ENCODE measurements around the gene NSD1.
"Not testable (repeated sequence)": the region's sequence is repeated elsewhere in the genome, so short reads cannot be mapped to it uniquely, and the experiment has no call there.

Gene NSD1

DNA sequence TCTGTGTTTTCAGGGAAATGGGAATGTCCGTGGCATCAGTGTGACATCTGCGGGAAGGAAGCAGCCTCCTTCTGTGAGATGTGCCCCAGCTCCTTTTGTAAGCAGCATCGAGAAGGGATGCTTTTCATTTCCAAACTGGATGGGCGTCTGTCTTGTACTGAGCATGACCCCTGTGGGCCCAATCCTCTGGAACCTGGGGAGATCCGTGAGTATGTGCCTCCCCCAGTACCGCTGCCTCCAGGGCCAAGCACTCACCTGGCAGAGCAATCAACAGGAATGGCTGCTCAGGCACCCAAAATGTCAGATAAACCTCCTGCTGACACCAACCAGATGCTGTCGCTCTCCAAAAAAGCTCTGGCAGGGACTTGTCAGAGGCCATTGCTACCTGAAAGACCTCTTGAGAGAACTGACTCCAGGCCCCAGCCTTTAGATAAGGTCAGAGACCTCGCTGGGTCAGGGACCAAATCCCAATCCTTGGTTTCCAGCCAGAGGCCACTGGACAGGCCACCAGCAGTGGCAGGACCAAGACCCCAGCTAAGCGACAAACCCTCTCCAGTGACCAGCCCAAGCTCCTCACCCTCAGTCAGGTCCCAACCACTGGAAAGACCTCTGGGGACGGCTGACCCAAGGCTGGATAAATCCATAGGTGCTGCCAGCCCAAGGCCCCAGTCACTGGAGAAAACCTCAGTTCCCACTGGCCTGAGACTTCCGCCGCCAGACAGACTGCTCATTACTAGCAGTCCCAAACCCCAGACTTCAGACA, 160.4 kb downstream of the NSD1 start:
- no peak for DNase-seq

DNA sequence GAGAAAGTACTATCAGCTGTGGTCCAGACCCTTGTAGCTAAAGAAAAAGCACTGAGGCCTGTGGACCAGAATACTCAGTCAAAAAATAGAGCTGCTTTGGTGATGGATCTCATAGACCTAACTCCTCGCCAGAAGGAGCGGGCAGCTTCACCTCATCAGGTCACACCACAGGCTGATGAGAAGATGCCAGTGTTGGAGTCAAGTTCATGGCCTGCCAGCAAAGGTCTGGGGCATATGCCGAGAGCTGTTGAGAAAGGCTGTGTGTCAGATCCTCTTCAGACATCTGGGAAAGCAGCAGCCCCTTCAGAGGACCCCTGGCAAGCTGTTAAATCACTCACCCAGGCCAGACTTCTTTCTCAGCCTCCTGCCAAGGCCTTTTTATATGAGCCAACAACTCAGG, 161.1 kb downstream of the NSD1 start:
- no peak for DNase-seq

DNA sequence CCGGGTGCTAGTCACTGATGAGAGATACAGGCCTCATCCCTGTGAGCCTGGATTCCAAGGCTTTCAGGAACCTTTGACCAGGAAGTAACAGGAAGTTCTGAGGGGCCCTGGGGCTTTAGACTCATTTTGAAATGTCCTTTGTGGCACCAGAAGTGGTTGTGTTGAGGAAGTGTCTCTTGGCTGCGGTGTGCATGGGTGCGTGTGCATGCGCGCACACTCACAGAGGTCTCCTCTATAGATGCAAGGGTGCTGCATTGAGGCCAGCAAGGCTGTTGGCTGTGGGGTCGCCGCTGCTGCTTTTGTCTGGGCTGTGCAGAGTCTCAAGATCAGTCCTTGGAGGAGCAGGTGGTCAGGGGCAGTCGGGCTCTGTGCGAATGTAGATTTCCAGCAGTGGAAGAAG, 162.4 kb downstream of the NSD1 start:
- DNase-seq = no peak

DNA sequence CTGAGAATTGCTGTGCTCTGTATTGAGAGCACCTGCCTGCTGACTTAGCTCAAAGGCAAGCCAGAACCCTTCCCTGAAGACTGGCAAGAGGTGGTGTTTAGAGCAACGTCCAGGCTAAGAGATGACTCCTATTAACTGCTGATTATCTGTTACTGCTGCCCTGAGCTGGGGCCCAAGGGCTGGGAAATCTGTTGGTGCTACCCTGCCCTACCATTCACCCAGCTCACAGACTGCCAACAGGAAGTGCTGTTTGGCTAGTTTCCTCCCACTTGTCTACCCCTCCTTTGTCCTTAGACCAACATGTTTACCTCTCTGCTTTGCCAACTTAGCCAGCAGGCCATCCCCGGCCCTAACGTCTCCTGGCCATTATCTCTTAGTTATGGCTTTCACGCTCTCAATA, 163.0 kb downstream of the NSD1 start:
- DNase-seq = no peak

DNA sequence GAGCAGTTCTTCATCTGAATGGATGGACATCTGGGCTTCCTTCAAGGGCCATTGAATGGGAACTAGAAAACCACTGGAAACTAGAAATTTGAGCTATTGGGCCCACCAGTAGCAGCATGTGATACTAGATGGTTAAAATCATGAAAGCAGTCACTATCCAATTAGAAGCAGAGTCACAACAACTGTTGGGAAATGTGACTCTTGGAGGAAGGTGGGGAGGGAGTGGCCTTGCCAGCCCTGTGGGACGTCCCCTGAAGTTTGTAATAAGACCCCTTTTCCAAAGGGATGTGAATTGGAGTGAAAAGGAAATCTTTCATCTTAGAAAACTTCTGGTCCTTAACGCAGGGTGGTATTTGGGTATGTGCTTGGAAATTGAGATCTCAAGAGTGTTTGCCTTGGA, 164.3 kb downstream of the NSD1 start:
- no peak for DNase-seq

DNA sequence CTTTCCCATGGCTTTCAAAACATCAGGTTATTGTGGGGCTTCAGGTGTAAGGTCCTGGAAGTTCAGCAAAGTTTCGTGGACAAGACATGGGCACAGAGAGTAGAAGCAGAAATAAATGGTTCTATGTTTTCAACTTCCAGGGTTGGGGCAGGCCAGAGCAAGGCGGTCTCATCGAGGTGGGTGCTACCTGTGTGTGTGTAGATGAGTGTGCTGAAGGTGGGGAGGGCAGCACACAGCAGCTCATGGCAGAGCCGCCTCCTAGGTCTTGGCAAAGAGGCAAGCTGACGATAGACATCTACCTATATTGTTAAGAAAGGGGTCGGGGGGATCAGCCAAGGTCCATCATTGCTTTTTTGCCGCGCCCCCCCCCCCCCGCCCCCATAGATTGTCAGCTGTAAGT, 166.1 kb downstream of the NSD1 start:
- no peak for DNase-seq

DNA sequence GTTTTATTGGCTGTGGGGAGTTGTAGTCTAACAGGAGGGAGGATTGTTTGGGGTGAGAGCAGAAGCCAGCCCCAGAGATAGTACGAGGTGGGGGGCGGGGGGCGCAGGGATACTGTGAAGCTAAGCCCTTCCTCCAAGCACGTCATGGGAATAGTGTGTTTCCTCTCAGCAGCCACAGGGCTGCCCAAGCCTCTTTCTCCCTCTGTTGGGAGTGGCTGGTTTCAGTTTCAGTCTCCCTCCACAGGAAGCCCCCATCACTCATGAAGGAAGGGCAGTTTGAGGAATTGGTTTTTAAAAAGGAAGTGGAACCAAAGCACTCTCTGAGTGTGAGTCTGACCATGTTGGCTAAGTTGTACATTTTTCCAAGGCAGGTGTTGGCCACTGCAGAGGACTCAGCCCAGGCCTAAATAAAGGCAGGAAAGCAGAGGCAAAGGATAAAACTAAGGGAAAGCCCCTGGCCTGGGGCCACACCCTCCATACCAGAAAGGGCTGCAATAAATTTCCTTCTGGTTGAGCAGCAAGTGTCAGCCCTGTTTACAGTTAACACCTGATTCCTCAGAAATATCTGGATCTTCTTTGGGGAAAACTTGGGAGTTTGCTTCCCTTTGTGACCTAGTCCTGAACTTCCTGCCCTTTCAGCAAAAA, 166.8 kb downstream of the NSD1 start:
- no peak for DNase-seq

DNA sequence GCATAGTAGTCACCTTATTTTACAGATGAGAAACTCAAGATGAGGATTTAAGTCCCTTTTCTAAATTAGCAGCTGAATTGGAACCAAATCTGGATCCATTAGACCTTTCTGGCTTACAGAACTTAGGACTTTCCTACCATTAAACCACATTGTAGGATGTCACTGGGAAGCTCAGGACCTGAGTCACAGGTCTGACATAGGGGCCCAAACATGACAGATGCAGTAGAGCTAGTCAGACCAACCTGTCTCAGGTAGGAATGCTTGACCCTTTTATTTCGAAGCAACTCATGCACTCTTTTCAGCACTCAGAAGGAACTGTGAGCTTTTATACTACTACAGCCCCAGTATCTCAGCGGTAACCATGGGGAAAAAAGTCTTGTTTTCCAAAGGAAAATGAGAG, 167.4 kb downstream of the NSD1 start:
- no peak for DNase-seq

DNA sequence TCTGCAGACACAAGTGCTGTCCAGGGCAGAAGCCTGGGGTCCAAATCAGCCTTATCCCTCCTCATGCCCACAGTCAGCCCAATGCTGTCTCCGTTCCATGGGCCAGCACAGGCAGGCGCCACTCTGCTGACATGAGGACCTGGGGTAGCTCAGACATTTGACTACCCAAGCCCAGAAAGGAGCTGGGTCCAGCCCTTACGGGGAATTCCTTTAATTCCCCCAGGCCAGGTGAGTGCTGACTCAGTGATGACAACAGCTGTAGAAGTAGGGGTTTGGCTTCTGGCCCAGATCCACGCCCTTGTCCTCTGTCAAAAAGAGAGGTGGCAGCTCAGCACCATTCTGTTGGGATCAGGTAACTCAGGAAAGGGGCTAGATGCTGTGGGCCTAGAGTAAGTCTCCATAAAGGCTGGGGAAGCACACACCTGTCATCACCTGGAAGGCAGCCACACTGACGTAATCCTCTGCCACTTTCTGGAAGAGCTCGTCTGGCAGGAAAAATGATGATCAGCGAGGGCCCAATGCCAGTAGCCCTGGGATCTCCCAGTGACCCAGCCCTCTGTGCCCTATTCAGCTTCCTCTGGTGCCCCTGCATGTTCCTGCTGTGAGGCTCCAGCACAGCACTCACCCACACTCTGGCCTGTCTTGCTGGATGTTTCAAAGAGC, 168.1 kb downstream of the NSD1 start:
- DNase-seq = peak in 1 of 2 experiments; percentile 4

DNA sequence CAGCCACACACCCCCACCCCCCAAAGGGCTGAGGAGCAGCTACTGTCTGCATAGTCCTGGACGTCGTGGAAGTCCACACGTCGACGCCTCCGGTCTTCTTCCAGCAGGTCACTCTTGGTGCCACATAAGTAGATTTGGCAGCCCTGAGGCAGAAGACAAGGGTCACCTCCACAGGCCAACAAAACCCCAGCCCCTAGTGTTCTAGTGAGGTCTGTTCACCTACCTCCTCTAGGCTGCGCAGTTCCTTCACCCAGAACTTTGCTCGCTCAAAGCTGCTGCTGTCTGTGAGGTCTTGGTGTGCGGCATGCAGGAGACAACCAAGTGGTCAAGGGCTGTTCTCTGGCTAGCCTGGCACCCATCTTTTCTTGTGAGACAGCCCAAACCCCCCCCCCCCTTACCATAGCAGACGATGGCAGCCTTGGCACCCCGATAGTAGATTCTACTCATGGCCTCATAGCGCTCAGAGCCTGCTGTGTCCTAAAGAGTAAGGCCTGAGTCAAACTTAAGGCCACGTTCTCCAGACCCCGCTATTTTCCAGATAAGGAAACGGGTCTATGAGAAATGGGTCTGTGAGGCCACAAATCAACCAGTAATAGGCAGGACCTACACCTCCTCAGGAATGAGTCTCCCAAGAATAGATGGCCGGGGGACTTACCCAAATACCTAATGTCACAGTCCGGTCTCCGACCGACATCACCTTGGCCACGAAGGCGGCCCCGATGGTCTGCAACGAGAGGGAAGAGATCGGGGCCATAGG, 169.0 kb downstream of the NSD1 start:
- DNase-seq = no peak

DNA sequence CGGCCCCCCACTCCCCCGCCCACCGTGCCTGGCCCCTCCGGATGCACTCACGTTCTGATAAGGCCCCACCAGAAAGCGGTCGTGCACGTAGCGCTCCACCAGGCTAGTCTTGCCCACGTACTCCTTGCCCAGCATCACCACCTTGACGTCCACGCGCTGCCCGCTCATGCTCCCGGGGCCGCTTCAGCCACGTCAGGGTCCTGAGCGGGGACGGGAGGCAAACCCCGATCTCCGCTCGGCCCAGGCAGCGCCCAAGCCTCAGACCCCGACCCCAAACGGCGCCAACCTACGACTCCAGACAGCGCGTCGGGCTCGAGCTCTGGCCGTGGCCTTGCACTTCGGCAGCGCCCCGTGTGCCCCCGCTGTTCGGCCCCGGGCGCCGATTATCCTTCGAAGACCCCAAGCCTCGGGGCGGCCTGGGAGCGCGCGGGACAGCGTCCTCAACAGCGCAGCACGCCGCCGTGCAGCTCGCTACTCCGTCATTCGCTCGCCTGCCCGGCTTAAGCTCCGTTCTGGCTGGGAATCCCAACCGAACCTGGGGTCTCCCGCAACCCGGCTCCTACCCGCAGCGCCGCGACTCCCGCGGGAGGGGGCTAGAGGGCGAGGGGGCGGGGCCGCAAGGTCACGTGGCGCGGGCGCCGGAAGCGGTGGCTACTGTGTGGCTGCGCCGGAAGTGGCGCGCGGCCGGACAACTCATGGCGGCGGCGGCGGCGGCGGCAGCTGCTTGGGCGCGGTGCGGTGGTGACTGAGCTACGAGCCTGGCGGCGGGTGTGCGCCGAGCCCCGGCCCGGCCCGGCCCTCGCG, 169.8 kb downstream of the NSD1 start, which contains the start of the genes PRELID1 and RAB24:
Gene PRELID1 (plus strand): TSS at position 679 of the 804 bp plus-strand sequence. CDS start 187 bp downstream, outside the sequence.
Gene RAB24 (minus strand): TSS at position 599 of the 804 bp plus-strand sequence. CDS start 431 bp downstream, at position 168.
- peak in 1 of 2 experiments; percentile 23 for DNase-seq

DNA sequence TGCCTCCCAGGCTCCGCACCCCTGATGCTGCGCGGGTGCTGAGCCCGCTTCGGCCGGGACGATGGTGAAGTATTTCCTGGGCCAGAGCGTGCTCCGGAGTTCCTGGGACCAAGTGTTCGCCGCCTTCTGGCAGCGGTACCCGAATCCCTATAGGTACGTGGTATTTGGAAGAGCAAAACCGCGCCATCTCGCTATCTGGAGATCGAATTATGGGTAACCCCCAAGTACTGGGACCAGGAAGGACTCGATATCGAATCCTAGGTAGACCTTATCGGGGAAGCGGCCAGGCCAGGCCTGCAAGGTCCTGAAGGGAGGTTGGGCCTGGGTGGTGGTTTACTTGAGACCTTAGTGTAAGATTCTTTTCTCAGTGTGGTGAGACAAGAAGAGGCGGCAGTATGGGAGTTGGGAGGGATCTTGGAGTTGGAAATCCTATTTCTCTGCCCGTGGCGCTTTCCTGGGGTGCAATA, 170.4 kb downstream of the NSD1 start:
- DNase-seq = no peak

DNA sequence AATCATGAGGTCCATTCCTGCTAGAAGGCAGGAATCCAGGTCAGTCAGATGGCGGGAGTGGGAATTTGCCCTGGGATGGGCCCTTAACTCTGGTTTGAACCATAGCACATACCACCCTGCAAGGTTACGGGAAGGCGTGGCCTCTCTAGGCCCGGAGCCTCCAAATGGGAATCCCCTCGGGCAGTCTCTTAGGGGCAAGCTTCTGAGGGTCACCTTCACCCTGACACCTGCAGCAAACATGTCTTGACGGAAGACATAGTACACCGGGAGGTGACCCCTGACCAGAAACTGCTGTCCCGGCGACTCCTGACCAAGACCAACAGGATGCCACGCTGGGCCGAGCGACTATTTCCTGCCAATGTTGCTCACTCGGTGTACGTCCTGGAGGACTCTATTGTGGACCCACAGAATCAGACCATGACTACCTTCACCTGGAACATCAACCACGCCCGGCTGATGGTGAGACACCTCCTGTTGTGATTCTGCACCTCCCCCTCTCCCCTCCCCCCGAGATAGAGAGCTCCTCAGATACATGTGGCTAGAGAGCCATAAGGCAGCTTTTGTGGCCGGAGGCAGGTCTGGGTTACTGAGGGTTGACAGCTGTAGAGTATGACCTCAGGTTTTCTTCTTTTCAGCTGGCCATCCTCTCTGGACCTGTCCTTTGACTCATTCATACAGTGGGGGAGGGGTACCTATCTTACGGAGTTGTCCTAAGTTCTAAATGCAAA, 171.0 kb downstream of the NSD1 start:
- no peak for DNase-seq

DNA sequence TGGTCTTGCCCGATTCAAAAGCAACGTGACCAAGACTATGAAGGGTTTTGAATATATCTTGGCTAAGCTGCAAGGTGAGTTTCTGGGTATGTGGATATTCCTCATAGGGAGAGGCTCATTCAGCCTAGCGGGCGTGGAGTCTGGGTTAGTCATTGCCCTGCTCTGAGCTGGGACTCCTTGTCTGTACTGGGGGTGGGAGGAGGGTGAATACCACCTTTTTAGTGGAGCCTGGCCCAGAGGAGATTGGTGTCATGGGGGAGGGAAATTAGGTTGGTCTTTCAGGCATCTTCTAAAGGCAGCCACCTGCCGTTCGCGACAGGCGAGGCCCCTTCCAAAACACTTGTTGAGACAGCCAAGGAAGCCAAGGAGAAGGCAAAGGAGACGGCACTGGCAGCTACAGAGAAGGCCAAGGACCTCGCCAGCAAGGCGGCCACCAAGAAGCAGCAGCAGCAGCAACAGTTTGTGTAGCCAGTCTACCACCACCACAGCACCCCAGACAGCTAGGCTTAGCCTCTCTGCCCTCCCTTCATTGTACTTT, 172.6 kb downstream of the NSD1 start:
- DNase-seq = not testable (repeated sequence)

DNA sequence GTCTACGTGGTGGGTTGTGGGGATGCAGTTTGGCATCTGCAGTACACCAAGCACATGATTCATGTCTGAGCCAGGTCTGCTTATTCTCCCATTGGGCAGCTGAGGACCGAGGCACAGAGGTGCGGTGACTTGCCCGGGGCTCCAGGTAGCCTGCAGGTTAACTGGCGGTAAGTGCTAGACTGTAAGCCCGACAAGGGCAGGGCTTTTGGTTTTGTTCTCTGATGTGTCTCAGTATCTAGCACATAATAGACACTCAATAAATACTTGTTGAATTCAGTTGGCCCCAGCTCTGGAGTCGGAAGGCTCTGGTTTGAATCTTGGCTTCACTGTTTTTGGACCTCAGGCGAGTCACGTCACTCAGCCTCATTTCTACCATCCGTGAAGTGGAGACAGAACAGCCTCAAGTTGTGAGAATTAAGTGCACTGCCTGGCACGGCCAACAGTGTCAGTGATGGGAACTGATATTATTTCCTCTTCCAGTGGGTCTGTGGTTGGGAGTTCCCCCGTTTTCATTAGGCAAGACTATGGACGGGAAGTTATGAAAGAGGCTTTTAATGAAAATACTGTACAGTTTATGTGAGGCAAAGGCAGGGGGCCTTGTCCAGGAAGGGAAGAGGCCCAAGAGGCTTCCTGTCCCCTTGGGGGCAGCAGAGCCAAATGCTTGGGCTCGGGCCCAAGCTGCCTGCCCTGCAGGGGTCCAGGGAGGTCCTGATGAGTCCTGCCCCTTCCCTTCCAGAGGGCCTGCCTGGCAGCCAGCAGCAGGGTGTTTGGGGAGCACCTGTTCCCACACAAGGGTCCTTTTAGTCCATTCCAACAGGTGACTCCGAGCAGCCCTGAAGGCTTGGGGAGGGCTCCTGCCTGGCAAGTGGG, 173.3 kb downstream of the NSD1 start:
- DNase-seq = no peak

DNA sequence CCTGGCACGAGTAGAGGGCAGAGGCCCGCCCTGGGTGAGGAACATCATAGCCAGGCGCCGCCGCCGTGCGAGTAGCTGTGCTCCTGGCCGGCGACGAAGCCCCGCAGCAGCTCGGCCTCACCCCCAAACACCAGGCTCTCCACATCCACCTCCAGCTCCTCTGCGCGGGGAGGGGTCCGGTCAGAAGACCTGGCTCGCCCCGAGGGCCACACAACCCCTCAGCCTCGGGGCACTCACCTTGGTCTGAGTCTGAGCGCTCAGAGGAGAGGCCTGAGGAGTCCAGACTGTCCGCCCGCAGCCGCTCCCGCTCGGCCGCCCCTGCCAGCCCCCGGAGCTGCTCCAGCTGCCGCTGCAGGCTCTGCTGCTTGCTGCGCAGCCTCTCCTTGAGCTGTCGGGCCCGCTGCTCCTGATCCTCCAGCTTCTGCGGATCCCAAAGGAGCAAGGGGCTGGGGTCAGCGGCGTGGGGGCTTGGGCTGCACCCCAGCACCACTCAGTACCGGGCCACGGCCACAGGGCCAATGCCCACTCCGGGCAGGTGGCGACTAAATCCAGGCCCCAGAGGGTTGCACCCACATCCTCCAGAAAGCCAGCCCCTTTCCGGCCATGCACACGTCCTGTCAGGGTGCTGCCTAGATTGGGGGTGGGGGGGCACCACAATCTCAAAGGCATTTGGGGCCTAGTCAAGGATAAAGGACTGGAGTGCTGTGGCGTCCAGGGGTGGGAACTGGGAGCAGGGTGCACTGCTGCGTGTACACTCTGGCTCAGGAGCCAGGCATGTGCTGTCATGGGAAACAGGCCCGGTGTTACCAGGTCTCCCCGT, 174.2 kb downstream of the NSD1 start:
- DNase-seq = no peak

DNA sequence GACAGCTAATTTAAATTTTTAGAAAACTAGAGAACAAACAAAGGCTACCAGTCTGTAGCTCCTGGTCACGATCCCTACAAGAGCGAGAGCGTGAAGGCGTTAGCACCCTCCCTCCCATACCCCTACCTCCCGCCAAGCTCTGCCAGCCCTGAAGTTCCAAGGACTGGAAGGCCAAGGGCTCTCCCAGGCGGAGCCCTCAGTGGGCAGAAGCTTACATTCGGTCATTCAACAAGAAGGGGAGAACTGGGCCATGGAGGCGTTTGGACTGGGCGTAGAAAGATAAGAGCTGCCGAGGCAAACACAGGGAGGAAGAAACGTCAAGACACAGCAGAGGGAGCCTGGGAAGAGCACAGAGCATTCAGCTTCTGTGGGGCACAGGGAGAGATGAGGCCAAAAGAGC, 175.2 kb downstream of the NSD1 start:
- no peak for DNase-seq

DNA sequence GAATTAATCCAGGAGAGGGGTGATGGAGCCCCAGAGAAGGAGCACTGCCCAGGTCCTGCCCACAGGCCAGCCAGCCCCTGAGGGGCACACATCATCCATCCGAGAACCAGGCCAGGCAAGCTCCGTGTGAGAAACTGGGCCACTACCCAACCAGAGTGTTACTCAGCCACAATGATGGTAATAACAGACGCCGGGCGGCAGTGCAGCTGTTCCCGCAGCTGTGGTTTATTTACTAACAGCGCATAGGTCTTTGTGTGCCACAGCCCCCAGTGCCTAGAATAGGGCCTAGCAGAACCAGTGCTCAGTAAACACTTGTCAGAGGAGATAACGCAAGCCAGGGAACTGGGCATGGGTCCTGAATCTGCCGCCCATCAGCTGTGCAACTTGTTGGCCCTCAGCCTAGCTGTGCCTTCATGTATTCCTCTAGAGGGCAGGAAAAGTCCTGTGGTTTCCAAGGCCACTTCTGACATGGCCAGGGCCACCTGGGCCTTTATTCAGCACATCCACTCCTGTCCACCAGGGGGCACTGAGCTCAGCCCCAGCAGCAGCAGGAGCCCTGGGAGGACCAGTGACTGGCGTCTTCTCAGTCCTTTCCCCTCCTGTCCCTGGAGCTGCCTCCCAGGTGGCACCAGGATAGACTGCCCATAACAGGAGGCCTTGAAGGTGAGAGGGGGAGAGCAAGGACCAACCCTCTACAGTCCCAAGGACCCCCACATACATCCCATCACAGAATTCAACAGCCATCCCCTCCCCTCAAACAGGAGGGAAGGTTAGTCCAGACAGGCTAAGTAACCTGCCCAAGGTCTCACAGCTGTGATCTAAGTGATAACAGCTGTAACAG, 176.0 kb downstream of the NSD1 start:
- DNase-seq = no peak
